ENCODE measurements around the gene NRG2.

NRG2 gene

DNA sequence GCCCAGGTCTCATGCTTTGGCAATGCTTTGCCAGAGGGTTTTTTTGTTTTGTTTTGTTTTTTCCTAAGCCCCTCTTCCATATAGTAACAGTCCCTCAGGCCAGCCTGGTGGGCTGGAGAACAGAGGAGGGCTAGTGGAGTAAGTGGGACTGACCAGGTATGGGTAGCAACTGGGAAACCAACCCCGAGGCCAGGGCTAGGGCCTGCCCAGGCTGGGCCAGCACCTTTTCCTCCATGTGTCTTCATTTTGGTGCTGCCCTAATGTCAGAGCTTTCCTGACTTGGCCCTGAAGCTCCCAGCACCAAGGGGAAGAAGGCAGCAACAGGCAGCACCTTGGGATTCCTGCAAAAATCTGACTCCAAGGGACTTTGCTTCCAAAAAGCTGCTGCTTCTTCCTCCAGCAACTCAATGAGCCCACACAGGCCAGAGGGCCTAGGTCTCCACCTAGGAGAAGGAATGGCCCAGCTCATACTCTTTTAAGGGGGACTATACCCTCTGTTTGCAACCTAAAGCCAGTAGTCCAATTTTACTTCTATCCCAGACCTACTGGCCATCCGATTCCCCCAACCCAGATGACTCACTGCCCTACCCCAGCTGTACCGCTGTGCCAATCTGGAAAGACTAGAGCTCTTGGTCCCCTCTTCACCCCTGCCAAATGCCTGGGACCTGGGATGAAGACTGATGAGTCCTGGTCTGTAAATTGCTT, 142.4 kb downstream of the NRG2 start:
- no peak for DNase-seq

DNA sequence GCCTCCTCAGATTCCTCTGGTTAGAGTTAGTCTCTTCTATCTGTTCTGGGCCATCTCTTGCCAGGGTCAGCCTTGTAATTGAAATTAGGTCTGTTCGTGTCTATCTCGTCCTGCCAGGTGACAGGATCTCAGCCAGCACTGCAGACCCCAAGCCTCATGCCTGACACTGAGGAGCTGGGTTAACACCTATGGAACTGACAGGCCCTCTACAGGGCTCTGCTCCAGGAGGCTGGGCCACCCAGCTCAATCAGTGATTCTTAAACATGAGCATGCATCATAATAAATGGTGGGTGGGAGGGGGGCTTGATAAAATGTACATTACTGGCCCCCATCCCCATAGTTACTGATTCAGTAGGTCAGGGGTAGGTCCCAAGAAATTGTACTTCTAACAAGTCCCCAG, 144.1 kb downstream of the NRG2 start:
- no peak for DNase-seq

GRCh38 chr5:139897982-139898381, 145.1 kb downstream of the NRG2 start:
- no peak for DNase-seq

- DNase-seq, result no peak
Measured at GRCh38 chr5:139897342-139897741, 145.8 kb downstream of the NRG2 start.

- no peak for DNase-seq
Measured at GRCh38 chr5:139896718-139897117, 146.4 kb downstream of the NRG2 start.

- DNase-seq, result no peak
Measured at GRCh38 chr5:139895647-139896046, 147.5 kb downstream of the NRG2 start.

DNA sequence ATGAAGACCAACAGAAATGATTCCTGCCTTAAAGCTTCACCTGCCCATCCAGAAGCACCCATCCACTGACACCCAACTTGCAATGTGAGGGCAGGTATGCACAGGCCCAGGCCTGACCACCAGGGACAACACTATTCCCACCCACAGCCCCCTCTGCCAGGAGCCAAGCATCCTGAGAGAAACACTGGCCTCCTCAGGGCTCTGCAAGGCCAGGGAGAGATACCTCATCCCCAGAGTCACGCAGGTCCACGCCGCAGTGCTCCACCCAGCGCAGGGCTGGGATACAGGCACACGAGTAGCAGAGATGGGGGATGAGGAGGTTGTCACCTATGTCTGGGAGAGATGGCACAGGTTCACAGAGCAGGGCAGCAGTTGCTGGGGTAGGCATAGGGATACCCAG, 148.1 kb downstream of the NRG2 start:
- DNase-seq, result no peak

DNA sequence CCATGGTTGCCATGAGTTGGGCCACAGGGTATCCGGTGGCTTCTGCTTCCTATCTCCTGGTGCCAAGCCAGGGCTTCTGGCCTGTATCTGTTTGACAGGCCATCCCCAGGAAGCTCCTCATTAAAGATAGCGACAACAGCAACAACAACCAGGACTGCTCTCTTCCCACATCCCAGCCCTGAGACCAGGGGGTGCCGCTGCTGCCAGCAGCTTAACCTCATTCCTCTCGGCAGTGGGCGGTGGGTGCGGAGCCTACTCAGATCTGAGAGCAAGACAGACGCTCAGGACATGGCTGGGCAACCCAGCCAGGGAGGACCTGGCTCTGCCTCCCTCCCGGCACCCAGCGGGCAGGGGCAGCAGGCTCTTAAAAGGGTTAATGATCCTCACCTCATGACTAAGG, 149.2 kb downstream of the NRG2 start:
- DNase-seq, result no peak

DNA sequence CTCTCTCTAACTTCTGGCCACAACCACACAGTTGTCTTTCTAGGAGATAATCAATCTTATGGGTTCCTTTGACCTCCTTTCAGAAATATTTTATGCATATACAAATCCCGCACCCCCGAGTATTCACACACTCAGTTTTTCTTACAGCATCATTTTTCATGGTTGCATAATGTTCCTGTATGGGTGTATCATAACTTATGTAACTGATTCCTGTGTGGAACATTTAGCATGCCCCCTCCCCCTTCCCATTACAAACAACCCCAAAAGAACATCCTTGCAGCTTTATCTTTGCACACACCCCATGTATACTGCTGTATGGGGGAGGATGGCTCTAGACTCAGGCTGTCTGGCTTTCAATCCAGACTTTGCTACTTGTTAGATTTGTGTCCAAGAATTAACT, 153.7 kb downstream of the NRG2 start:
- no peak for DNase-seq

- DNase-seq, result no peak
Measured at GRCh38 chr5:139888370-139888769, 154.7 kb downstream of the NRG2 start.

GRCh38 chr5:139886213-139886612, 156.9 kb downstream of the NRG2 start:
- no peak for DNase-seq

DNA sequence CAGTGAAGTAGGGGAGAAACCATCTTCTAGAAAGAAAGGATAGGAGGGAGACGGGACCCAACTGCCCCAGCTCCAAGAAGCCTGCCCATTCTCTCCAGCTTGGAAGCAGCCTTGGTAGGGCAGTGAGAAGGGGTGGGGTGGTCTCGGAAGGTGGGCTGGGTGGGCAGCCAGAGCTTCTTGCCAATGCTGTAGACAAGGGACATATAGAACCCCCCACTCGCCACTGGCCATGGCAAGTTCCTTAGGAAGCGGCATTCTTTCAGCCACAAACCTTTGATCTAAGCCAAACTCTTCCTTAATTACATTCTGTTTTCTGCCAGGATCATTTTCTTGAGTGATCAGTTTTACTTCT, 157.3 kb downstream of the NRG2 start:
- no peak for DNase-seq

DNA sequence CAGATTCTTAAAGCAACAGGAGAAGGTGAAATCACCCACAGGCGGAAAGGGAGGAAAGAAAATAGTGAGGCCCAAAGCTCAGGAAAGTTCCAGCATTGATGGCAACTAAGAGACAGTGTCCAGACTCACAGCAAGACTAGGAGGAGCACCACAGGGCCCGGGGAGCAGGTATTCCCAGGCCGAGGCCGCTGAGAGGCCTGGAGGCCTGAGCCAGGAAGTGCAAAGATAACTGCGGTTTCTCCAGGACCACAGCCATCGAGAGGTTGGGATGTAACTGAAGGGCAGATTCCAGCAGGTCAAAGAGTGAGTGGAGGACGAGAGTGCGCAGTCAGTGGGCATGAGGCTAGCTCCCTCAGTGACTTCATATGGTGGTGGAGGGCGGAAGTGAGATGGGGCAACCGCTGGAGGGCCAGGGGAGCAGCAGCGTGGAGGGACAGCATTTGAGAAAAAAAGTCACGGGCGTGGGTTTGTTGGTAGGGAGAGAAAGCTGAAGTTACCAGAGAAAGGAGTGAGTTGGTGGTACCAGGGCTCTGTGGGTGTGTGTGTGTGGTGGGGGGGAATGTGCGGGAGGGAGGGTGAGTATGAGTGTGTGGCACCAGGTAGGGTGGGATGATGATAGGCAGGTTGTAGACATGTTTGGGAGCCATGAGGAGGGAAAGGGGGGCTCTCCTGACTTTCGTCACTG, 157.8 kb downstream of the NRG2 start:
- DNase-seq, result no peak

- DNase-seq, result no peak
Measured at GRCh38 chr5:139884734-139885133, 158.4 kb downstream of the NRG2 start.

DNA sequence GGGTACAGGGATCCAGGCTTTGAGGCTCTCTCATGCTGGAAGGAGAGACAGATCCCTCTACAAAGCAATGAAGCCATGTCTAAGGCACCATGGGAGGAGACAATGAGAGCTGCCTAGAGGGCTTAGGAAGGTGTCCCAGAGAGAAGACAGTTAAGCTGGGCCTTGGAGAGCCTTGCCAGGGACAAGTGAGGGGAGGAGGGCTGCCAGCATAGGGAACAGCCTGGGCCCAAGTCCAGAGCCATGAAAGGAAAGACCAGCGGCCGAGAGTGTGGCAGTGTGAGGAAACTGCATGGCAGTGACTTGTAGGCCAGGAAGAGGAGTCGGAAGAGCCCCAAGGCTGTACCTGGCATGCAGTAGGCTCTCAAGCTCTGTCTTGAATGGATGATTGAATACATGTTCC, 159.0 kb downstream of the NRG2 start:
- DNase-seq, result no peak

DNA sequence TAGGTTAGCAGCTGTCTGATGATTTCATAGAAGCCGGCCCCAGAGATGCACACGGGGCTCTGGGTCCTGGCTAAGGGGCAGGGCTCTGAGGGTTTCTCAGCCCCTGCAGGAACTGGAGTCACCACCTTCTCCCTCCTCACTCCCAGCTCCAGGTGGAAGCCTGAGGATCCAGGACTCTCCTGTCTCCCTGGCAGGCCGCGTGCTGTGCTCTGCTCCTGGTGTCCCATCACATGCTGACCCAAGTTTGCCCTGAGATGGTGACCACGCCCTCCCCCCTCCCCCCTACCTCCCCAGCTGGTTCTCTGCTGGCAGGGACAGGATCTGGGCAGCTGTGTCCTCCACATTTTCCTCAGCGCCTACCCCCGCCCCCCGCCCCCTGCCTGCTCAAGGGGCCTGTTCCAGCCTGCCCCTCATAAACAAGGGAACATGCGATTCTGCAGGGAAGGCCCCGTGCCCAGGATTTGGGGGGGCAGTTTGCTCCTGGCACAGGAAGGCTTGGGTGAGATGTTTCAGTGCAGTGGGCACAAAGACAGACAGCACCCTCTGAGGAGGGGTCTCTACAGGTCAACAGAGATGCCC, 160.0 kb downstream of the NRG2 start:
- no peak for DNase-seq

GRCh38 chr5:139882316-139882715, 160.8 kb downstream of the NRG2 start:
- DNase-seq, result no peak

GRCh38 chr5:139881143-139881733, 161.9 kb downstream of the NRG2 start:
- DNase-seq, result no peak

DNA sequence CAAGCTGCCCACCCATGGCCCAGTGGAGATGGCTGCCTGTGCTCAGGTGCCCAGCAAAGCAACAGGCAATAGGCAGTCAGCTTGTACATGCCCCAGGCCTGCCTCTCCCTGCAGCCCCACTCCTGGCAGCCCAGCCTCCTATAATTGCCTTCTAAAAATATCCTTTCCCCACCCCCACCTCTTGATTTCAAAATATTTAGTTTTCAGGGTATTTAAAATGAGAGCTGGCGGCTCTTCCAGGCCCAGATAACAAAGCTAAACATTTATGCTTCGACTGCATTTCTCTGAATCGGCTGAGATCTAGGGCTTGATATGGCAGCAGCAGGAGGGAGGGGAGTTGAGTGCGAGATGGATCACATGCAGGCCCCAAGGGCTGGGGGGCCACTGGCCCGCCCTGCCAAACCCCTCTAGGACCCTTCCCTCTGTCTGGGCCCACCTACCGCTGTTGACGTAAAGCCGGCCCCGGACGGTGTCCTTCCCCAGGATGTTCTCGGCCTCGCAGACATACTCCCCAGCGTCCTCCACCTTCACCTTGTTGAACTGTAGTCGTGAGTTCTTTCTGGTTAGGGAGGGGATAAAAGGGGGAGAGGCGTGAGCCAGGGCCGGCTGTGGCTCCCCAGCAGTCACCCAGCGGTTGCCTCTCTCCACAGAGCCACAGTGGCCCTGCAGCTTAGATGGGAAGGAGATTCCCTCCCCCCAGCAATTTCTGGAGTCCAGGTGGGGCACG, 162.5 kb downstream of the NRG2 start:
- DNase-seq, result no peak

DNA sequence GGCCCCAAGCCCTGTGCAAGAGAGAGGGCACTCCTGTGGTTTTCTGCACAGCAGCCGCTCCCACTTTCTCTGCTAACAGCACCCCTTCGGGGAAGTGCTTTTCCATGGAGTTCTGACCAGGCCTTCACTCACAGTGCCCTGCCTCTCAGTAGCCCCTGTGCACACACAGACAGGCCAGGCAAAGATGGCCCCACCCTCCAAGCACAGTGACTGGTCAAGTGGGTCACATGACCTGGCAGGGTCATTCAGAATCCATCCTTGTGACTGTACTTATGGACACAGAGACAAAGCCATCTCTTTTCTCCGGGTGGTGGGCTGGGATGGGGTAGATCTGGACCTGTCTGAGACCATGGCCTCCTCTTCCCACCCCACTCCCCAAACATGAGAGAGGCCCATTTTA, 165.0 kb downstream of the NRG2 start:
- no peak for DNase-seq

DNA sequence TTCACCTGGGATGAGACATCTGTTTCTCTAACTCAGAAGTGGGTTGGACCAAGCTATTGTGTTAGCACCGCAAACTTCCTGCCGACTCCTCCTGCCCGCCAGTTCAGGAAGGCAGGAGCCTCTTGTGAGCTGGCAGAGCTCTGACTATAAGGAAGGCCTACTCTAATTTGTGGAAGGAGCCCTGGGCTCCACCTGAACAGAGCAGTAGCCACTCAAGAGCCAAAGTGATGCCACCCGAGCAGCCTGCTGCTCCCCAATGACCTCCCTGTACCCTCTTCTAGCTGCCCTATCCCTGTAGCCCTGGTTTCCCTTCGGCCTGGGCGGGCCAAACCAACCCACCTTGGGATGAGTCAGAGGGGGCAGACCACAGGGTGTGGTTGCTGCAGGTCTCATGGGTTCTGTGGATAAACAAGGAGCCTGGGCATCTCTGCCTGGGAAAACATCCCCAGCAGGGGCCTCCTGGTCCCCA, 165.9 kb downstream of the NRG2 start:
- no peak for DNase-seq

DNA sequence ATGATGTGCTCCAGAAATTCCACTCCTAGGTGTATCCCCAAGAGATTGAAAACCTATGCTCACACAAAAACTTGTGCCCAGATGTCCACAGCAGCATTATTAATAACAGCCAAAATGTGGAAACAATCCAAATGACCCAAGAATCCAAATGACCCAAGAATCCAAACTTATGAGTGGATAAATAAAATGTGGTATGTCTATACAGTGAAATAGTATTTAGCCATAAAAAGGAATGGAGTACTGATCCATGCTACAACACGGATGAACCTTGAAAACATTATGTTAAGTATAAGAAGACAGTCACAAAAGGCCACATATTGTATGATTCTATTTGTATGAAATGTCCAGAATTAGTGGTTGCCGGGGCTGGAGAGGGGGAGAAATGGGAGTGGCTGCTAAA, 167.1 kb downstream of the NRG2 start:
- DNase-seq, result no peak

Data from stimulated activated CD4-positive, alpha-beta T cell treated with anti-CD3 and anti-CD28 coated beads, Interleukin-1b, Interleukin-23, amount 100 ng/mL, for 48 hours (primary cell).